ENCODE data around the gene TNNI2. TPM values are rescaled to one million over a fixed set of nuclear protein-coding genes. Genes with fewer than 3 reads are reported as not detected.
"Not testable (repeated sequence)": the region's sequence is repeated elsewhere in the genome, so short reads cannot be mapped to it uniquely, and the experiment has no call there.

TNNI2 gene
- not detected in 2 replicates for total RNA-seq (2014; rRNA removed; shearing (Covaris generic))

- DNase-seq (ENCODE audit: low spot score) = no peak
These were observed at the start of gene TNNI2 for GRCh38 chr11:1838426-1839144. Gene TNNI2, plus strand, starts transcription at chr11:1838981. Its CDS starts 716 bp downstream, at chr11:1839697.

GRCh38 chr11:1791912-1792311, 46.9 kb upstream of the TNNI2 start:
- DNase-seq (ENCODE audit: low spot score) = no peak

- no peak for DNase-seq (ENCODE audit: low spot score)
These were observed 46.3 kb upstream of the TNNI2 start for GRCh38 chr11:1792461-1792860.

- DNase-seq (ENCODE audit: low spot score) = no peak
These were observed 45.7 kb upstream of the TNNI2 start for GRCh38 chr11:1793081-1793480.

- DNase-seq (ENCODE audit: low spot score) = no peak
These were observed 42.3 kb upstream of the TNNI2 start for GRCh38 chr11:1796413-1797011.

GRCh38 chr11:1797391-1798125, 41.2 kb upstream of the TNNI2 start:
- DNase-seq (ENCODE audit: low spot score) = no peak

- DNase-seq (ENCODE audit: low spot score) = no peak
These were observed 35.5 kb upstream of the TNNI2 start for GRCh38 chr11:1803246-1803645.

GRCh38 chr11:1803835-1804519, 34.8 kb upstream of the TNNI2 start:
- not testable (repeated sequence) for DNase-seq (ENCODE audit: low spot score)

GRCh38 chr11:1805525-1805924, 33.3 kb upstream of the TNNI2 start:
- DNase-seq (ENCODE audit: low spot score) = no peak

- DNase-seq (ENCODE audit: low spot score) = no peak
These were observed 31.4 kb upstream of the TNNI2 start for GRCh38 chr11:1807264-1807995.

- no peak for DNase-seq (ENCODE audit: low spot score)
These were observed 28.0 kb upstream of the TNNI2 start for GRCh38 chr11:1810761-1811160.

GRCh38 chr11:1812274-1812673, 26.5 kb upstream of the TNNI2 start:
- DNase-seq (ENCODE audit: low spot score) = no peak

- DNase-seq (ENCODE audit: low spot score) = no peak
These were observed 26.0 kb upstream of the TNNI2 start for GRCh38 chr11:1812801-1813200.

- not testable (repeated sequence) for DNase-seq (ENCODE audit: low spot score)
These were observed 25.4 kb upstream of the TNNI2 start for GRCh38 chr11:1813356-1813755.

- no peak for DNase-seq (ENCODE audit: low spot score)
These were observed 24.1 kb upstream of the TNNI2 start for GRCh38 chr11:1814691-1815090.

GRCh38 chr11:1815311-1815710, 23.5 kb upstream of the TNNI2 start:
- DNase-seq (ENCODE audit: low spot score) = no peak

- no peak for DNase-seq (ENCODE audit: low spot score)
These were observed 23.0 kb upstream of the TNNI2 start for GRCh38 chr11:1815751-1816150.

- no peak for DNase-seq (ENCODE audit: low spot score)
These were observed 21.8 kb upstream of the TNNI2 start for GRCh38 chr11:1817000-1817399.

- DNase-seq (ENCODE audit: low spot score) = no peak
These were observed 21.3 kb upstream of the TNNI2 start for GRCh38 chr11:1817511-1817910.

- no peak for DNase-seq (ENCODE audit: low spot score)
These were observed 19.7 kb upstream of the TNNI2 start for GRCh38 chr11:1819074-1819473.

- DNase-seq (ENCODE audit: low spot score) = no peak
These were observed 18.1 kb upstream of the TNNI2 start for GRCh38 chr11:1820463-1821325.

Measured in A172 (cell line).